Osteocyte (in vitro differentiated cells): Measurements from ENCODE around the gene PDE1A. TPM values are rescaled to one million over a fixed set of nuclear protein-coding genes. Genes with fewer than 3 reads are reported as not detected.

Experiments used
- DNase-seq: peaks from one replicate; pipeline ENCODE4 v3.0.0; 2021; ENCODE audit warnings: mixed read lengths; ENCODE audit not compliant: unreplicated experiment; ENCODE audit errors: extremely low spot score
- H3K27ac Mint-ChIP-seq: one replicate; pipeline ENCODE4 v1.8.0; 2021; ENCODE audit warnings: mild to moderate bottlenecking, mixed read lengths; ENCODE audit not compliant: unreplicated experiment
- H3K27me3 Mint-ChIP-seq: one replicate; pipeline ENCODE4 v1.8.0; 2021; ENCODE audit warnings: mixed read lengths; ENCODE audit not compliant: unreplicated experiment
- H3K36me3 Mint-ChIP-seq: one replicate; pipeline ENCODE4 v1.8.0; 2021; ENCODE audit warnings: mixed read lengths; ENCODE audit not compliant: unreplicated experiment
- H3K4me1 Mint-ChIP-seq: one replicate; pipeline ENCODE4 v1.8.0; 2021; ENCODE audit warnings: mixed read lengths; ENCODE audit not compliant: unreplicated experiment
- H3K4me3 Mint-ChIP-seq: one replicate; pipeline ENCODE4 v1.8.0; 2021; ENCODE audit warnings: mild to moderate bottlenecking, moderate library complexity, mixed read lengths; ENCODE audit not compliant: unreplicated experiment
- H3K9me3 Mint-ChIP-seq: one replicate; pipeline ENCODE4 v1.8.0; 2021; ENCODE audit warnings: mixed read lengths; ENCODE audit not compliant: unreplicated experiment
- total RNA-seq: library from RNA; stranded (reverse); gene quantifications from 2 replicates; pipeline ENCODE4 v1.2.1, GENCODE V29; 2021
- TF ChIP-seq, protein P1 (sequence below): fragments of 200-600 bp; sonication (generic); IDR thresholded peaks from 2 replicates; pipeline ENCODE4 v1.5.0; 2021; ENCODE audit warnings: antibody characterized with exemption, mild to moderate bottlenecking, moderate library complexity

The PDE1A gene
- total RNA-seq, 1 donor from 2014 or later, result 1.8 TPM

DNA sequence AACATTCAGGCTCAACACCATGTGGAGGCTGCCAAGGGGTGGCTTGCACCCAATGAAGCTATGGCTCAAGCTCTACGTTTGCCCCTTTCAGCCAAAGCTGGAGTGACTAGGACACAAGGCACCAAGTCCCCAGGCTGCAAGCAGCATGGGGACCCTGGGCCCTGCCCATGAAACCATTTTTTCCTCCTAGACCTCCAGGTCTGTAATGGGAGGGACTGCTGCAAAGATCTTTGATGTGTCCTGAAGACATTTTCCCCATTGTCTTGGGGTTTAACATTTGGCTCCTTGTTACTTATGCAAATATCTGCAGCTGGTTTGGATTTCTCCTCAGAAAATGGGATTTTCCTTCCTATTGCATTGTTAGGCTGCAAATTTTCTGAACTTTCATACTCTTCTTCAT lies 51.0 kb downstream of the PDE1A start:
- TF ChIP-seq, protein P1, sequence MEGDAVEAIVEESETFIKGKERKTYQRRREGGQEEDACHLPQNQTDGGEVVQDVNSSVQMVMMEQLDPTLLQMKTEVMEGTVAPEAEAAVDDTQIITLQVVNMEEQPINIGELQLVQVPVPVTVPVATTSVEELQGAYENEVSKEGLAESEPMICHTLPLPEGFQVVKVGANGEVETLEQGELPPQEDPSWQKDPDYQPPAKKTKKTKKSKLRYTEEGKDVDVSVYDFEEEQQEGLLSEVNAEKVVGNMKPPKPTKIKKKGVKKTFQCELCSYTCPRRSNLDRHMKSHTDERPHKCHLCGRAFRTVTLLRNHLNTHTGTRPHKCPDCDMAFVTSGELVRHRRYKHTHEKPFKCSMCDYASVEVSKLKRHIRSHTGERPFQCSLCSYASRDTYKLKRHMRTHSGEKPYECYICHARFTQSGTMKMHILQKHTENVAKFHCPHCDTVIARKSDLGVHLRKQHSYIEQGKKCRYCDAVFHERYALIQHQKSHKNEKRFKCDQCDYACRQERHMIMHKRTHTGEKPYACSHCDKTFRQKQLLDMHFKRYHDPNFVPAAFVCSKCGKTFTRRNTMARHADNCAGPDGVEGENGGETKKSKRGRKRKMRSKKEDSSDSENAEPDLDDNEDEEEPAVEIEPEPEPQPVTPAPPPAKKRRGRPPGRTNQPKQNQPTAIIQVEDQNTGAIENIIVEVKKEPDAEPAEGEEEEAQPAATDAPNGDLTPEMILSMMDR, result no peak
- no peak for DNase-seq
- Mint-ChIP-seq H3K4me1 (peaks cover 47% of the 10 kb centered on the region), H3K27ac (no peak overlapping the region), H3K9me3 (peaks cover 27% of the 10 kb centered on the region), H3K4me3 (no peak overlapping the region), H3K27me3 (no peaks in the 10 kb centered on the region), H3K36me3 (peaks cover 20% of the 10 kb centered on the region)

DNA sequence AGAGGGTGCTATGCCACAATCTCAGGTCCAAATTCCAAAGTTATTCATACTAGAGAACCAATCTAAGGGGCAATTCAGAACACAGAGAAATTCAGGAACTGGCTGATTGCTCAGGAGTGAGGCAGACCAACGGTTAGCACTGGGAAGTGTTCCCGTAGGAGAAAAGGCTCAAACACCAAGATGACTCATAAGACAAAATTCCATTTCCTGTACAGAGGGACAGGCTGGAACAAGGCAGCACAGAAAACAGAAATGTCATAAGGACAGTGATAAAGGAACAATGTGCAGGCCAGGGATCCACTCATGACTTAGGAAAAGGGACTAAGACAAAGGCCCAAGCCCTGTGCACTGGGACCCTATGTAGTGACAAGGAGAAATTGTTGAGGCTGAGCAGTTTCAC lies 54.2 kb downstream of the PDE1A start:
- DNase-seq, result no peak
- peaks cover 30% of the 10 kb centered on the region for H3K4me1 Mint-ChIP-seq
- no peak overlapping the region for H3K4me3 Mint-ChIP-seq
- peak overlapping the region; percentile 86 for H3K27ac Mint-ChIP-seq
- H3K36me3 Mint-ChIP-seq, result peaks cover 17% of the 10 kb centered on the region
- H3K27me3 Mint-ChIP-seq, result no peaks in the 10 kb centered on the region
- TF ChIP-seq, protein P1, result no peak
- peaks cover 24% of the 10 kb centered on the region for H3K9me3 Mint-ChIP-seq

DNA sequence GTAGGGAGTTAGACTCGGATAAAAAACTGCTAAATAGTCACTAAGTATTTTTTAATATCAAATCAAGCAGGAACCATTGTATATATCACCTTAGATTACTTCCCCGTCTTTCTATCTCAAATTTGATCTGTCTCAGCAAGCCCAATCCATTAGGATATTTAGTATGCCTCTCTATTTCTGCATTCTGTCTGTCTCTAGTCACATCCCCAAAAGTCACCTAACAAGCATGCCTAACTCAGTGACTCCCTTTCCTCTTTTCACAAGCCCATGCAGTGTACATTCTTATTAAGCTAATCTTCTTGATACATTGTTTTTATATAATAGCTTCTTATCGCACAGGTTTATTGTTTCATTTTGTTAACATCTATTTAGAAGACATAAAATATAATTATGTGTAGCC lies 57.8 kb downstream of the PDE1A start:
- no peak for DNase-seq
- H3K9me3 Mint-ChIP-seq, result peaks cover 9% of the 10 kb centered on the region
- H3K27ac Mint-ChIP-seq, result no peak overlapping the region
- TF ChIP-seq, protein P1, result no peak
- H3K27me3 Mint-ChIP-seq, result no peaks in the 10 kb centered on the region
- H3K36me3 Mint-ChIP-seq, result peaks cover 6% of the 10 kb centered on the region
- H3K4me1 Mint-ChIP-seq, result peaks cover 29% of the 10 kb centered on the region
- H3K4me3 Mint-ChIP-seq, result no peak overlapping the region

DNA sequence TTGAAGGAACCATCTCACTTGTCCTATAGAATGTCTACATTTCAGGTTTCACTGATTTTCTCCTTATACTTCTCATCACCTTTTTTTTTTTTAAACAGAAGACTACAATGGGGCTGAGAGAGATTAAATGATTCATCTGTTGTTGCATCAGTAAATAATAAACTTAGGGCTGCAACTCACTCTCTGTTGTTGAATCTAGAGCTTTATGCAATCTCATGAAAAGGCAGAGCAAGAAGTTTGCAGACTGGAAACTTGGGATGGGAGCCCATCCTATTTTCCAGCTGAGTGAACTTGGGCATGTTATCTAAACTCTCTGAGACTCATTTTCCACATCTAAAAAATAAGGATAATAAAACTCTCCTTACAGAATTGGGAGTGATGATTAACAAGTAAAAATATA lies 58.4 kb downstream of the PDE1A start:
- Mint-ChIP-seq H3K9me3 (peaks cover 5% of the 10 kb centered on the region), H3K27ac (no peak overlapping the region), H3K4me3 (no peak overlapping the region), H3K36me3 (peaks cover 2% of the 10 kb centered on the region), H3K27me3 (no peaks in the 10 kb centered on the region), H3K4me1 (peaks cover 27% of the 10 kb centered on the region)
- no peak for DNase-seq
- TF ChIP-seq, protein P1, result no peak

DNA sequence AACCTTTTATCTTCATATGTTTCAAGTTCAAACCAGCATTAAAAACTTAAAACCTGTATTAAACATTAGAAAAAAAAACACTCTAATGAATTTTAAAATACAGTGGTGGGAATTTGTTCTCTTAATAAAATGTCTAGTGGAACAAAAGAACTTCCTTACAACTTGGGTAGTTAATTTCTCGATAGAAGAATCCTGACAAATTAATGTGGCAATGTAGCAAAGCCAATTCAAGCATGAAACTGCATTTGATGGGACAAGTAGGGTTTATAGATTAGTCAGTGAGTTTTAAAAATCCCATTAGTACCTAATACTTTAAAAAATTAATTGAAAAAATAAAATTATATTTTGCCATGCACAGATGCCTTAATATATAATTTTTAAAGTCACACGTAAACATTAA lies 59.4 kb downstream of the PDE1A start:
- H3K4me1 Mint-ChIP-seq, result peaks cover 17% of the 10 kb centered on the region
- TF ChIP-seq, protein P1, result no peak
- no peaks in the 10 kb centered on the region for H3K36me3 Mint-ChIP-seq
- H3K27me3 Mint-ChIP-seq, result no peaks in the 10 kb centered on the region
- no peak overlapping the region for H3K27ac Mint-ChIP-seq
- DNase-seq, result no peak
- H3K9me3 Mint-ChIP-seq, result no peaks in the 10 kb centered on the region
- H3K4me3 Mint-ChIP-seq, result no peak overlapping the region
